CD4-positive, alpha-beta T cell treated with Interferon alpha-2 for 1 hour (primary cell): ENCODE measurements around the gene TMEM187.
A peak's percentile ranks its signal among the peaks of the same experiment; 100 is the strongest.

Experiments
- DNase-seq, 2 donors: peaks; one replicate each; pipeline ENCODE4 v3.0.0-alpha.2; 2020 to 2022

The TMEM187 gene

DNA sequence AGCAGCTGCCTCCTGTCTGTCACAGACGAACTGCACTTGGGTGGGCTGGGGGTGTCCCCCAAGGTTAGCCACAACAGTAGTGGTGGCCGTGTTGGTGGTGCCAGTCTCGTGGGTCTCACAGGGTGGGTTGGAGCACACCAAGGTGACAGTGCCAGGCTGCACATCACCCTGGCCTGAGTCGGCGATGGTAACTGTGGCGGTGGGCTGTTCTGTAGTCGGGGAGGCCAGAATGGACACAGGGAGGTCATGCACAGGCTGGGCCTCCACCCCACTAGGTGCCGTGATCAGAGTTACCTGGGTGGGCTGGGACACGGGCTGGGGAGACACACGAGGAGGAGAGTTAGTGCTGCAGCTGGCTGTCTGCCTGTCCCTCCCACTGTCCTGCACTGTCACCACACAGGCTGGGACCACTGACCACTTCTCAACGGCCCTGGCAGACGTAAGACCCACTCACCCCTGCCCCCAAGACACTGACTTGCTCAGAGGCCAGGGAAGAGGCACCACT lies 17.3 kb upstream of the TMEM187 start:
- no peak for DNase-seq

DNA sequence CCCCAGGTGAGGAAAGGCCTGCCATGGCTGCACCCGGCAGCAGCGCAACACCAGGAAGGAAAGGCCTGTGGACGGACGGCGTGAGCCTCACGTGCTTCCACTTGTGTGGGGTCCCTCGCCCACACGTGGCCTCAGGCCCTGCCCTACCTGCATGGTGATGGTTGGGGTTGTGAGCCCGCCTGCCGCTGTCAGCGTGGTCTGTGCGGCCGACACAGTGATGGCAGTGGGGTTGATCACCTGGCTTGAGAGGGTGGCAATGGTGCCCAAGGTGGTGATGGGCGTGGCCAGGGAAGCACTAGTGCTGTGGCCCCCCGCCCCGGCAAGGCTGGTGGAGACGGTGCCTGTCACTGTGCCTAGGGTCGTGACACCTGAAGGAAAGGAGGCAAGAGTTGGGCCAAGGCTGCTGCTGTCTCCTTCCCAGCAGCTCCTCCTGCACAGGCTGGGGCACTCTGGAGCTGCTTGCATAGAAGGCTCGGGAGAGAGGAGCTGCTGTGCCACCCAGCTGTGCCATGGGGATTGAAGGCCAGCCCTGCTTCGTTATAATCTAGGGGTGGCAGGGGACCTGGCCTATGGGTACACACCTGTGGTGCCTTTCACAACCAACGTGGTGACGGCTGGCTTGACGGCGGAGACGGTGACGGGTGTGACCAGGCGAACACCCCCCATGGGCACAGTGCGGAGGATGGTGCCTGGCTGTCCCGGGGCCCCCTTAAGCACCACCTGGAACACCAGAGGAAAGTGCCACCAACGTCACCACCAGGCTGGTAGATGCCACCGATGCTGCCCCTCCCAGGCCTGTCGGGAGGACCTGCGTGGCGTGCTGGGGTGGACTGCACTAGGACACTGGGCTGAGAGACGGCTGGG lies 16.3 kb upstream of the TMEM187 start:
- DNase-seq, result no peak

DNA sequence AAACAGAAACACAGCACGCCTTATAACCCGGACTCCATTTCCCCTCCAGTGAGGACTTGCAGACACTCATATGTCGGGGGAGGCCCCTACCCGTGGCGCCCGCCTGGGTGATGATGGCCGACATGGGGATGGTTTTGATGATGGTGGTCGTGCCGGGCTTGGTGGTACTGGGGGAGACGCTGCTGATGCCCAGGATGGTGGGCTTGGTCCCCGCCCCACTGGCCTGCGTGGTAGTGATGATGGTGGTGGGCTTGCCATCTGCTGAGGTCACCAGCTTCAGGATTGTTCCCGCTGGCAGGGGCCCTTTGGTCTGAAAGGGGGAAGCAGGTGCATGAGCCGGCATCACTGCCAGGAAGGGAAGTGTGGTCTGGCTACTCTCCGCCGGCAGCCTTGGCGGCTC lies 15.3 kb upstream of the TMEM187 start:
- DNase-seq, result no peak

DNA sequence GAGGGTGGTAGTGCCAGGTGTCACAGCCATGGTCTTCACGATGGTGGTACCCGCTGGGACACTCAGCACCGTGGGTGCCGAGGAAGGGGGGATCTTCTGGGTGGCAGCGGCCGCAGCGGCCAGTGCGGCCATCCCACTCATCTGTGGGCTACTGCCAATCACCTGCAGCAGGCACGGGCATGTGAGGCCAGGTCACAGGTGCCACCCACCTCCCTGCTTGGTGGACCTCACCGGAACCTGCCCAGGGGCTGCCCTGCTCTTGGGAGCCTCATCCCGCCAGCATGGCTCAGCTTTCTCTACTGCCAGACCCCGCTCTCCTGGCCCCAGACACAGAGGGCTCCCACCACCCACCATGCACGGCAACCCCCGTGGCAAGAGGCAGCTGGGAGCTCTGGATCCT lies 13.9 kb upstream of the TMEM187 start:
- no peak for DNase-seq

DNA sequence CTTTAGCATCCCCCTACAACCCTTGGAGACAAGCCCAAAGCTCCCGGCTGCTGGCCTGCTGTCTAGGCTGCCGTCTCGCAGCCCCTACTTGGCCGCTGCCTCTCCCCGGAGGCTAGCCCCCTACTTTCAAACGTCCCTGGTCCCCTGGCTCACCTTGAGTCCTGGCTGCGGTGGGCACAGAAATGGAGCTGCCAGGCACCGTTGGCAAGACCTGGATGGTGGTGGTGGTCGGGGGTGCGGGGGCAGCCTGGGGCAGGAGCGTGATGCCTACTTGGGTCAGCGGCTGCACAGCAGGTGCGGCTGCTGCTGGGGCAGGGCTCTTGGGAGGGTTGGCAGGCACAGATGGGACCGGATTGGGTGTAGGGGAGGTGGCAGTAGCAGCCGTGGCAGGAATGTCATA lies 12.9 kb upstream of the TMEM187 start:
- DNase-seq, result no peak

DNA sequence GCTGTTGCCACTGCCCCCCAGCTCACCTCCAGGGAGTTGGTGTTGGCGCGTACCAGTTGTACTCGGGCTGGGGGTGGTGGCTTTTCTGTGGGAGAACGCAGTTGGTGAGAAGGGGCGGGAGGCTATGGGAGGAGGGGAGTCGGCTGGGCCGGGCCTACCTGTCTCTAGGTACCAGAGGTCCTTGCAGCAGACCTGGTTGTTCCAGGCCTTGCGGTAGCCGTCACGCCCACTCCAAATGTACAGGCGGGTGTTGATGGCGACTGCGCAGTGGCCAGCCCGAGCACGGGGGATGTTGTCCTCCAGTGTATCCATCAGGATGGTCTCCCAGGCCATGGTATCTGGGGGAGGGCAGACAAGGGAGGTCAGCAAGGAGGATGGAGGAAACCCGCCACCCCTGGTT lies 12.5 kb upstream of the TMEM187 start:
- DNase-seq, result no peak

DNA sequence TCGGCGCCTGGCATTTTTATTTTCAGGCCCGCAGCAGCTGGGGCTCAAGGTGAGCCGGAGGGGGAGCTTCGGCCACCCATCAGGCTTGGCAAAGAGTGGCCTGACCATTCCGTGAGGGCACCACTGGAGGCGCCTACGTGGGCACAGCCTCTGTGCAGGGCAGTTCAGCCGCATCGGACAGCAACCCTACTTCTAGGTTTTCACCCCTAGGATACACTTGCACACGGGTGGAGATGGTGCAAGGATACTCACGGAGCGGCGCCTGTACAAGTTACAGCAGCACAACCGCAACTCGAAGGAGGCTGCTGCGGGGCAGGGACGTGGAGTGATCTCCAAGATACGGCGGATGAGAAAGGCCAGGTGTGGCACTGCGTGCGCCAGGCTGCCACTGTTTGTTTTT lies 11.8 kb upstream of the TMEM187 start:
- no peak for DNase-seq

DNA sequence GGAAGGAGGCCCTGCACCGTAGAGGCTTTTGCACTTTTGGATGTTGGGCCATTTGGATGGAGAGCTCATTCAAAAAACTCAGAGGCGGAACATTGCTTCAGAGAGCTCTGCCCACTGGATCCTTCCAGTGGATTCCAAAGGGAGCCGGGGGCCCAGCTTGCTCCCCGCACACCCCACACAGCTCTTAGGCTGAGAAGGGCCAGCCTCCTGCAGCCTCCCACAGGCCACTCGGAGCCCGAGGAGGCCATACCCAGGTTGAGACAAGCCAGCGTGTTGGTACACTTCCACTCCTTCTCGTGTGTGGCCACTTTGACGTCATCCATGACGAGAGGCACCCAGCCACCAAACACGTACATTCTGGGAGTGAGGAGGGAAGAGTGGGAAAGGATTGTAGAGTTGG lies 11.3 kb upstream of the TMEM187 start:
- DNase-seq, result no peak

DNA sequence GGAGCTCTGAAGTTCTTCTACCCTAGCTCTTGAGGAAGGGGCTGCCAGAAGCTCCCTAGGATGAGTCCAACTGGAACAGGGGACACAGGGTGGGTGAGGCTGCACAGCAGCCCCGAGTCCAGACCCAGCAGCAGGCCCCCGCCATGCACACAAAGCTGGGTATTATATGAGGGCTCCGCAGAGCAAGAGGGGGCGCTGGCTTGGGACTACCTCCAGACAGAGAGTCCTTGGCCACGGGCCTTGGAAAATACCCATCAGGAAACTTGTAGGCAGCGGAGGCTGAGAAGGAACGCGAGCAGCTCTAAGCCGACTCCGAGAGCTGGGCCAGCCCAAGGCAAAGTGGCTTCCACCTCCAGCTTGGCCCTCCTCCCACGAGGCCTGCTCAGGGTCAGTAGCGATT lies 9.0 kb upstream of the TMEM187 start:
- no peak for DNase-seq

DNA sequence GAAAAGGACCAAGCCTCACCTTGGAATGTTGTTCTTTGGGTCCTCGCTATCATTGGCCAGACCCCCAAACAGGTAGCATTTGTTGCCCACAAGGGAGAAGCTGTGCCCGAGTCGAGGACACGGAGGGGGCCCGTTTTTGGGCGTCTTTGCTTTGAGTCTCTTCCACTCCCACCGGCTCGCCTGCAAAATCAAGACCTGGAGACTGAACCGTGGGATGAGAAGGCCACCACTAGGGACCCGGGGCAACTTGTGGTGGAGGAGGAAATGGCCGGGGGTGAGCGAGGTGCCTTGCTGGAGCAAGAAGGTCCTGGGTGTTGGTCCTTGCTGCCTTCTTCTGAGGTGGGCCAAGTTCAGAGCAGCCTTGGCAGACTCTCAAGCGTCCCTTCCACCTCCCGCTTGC lies 8.4 kb upstream of the TMEM187 start:
- DNase-seq, result no peak

DNA sequence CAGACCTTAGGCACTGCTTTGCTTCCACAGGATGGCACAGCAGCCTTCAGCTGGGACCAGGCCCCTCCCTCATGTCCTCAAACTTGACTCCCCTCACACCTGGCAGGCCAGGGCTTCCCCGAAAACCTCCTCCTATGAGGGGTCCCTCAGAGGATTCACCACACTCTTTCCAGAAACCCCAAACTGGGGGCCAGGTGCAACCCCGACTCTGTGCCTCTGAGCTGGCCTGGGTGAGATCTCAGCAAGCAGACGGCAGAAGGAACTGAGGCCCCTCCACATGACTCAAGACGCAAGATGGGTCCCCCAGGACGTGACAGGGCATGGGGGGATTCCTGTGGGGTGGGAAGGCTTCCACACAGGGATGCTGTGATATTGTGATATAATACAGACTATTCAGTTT lies 7.1 kb upstream of the TMEM187 start:
- no peak for DNase-seq

DNA sequence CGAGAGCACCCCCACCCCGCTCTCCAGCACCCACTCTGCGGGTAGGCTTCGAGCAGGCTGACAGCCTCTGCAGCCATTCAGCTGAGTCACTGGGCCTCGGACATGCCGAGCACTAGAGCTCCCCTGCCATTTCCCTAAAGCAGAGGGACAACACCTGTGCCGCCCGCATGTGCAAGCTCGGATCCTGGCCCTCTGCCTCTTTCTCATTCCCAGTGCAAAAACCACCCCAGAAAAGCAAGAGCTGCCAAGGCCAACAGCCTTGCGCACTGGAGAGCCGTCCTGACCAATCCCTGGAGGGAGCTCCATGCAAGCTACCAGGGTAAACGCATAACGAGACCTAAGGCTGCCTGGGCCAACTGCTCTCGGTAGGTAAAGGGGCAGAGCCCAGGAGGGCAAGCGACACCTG lies 6.3 kb upstream of the TMEM187 start:
- DNase-seq, result no peak

DNA sequence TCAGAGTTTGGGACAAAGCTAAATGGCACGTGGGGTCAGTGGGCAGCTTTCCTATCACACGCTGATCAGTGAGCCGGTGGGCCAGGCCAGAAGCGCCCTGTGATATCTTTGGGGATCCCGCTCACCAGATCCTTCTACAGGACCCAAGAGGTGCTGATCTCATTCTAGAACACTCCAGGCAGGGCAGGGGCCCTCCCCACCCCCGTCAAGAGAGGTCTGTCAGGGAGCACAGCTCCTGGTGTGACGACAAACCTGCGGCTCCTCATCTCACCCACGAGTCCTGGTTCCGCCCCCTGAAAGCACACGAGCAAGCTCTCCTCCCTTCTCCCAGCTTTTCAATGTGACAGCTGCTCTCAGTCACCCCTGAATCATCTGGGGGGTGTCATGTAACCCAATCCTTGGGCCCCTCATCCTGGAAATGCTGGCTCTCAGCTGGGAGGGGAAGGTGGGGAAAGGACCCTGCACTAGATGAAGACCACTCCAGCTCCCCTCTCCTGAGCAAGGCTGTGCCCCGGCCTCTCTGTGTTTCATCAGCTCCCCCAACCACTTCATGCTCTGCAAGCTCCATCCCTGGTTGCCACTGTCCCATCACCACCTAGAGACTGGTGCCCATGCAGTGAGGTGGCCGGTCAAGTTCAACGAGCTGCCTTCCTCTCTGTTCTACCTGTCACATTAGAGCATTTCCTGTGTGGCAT lies 5.6 kb upstream of the TMEM187 start:
- DNase-seq, result peak; percentile 56 to 65

DNA sequence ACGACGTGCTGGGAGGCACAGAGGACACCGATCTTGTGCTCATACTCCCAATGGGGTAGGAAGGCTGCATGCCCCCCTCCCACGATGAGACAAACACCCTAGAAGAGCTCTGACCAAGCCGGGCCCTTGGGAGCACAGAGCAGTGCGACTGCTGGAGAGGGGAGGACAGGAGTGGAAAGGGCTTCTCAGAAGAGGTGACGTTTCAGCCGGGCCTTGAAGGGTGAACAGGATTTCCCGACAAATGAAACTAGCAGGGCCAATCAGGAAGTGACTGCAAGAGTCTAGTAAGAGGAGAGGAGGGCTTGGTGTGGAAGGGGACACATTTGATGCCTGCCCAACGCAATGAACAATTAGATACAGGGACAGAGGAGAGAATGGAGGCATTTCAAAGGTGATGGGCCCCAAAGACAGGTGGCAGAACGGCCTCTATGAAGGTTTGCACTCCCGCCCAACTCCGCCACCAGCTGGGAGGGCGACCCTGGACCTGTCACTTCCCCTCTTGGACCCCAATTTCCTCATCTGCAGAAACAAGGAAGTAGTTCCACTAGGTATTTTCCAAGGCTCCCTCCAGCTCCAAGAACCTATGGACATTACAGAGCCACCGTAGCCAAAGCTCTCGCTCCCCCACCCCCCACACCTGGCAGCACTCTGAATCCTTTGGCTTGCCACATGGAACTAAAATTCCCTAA lies 4.9 kb upstream of the TMEM187 start:
- DNase-seq, result peak; percentile 80 to 86

DNA sequence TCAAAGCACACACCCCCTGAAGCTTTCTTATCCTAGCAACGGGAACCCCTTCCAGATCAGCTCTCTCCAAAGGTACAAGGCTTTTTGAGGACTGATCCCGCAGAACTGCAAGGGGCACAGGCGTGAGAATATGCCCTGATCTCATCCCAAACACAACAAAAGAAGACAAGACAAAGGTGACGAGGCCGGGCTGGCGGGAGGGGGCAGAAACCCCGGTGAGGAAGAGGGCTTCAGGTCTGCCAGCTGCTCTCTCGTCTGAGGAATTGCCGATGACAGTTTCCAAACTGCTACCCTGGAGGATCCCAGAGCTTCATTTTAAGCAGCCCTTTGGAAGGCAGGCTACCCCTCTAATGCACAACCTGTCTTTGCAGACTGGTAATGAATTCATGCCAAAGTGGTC lies 4.3 kb upstream of the TMEM187 start:
- no peak for DNase-seq

DNA sequence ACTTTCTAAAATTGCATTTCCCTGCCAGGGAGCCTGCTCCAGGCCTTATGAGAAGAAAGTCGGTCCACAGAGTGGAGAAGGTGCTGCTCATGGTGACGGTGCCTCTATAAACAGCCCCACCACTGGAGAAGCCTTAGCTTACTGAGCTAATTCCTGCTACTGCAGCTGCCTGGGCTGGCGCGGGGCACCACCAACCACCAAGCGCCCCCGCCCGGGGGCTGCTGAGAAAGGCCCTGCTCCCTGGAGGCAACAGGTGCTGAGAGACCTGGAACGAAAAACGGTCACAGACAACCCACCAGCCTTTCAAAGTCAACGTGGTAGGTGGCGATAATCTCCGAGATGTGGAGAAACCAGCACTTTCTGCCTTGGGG lies 3.8 kb upstream of the TMEM187 start:
- DNase-seq, result peak; percentile 60 to 64

DNA sequence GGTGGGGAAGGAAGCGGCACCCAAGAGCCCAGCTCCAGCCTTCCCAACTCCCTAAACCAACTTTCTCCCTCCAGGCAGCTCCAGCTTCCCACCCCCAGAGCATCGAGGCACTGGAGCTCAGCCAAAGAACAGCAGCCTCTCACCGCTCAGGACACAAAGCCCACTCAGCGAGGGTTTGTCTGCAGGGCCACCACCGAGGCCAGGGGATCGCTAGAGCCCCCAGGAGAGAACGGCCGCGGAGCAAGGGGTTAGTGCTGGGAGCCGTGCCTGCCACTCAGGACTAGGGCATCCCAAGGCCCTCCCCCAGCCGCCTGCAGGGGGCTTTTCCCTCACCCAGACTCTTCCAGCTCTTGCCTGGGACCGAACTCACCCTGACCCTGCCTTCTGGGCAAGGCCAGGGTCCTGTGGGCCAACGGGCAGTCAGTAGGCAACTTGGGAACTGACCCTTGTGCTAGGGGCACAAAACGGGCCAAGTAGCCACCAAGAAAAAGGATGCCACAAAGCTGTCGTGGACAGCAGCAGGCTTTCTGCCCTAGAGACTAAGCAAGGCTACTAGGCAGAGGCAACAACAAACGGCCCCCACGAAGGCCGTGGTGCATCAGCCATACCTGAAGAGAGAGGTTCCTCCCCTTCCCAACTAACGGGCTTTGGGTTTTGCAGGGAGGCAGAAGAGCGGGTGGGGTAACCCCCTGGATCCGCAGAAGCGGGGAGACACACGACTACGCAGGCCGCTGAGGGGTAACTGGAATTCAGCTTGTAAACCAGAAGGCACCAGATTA lies 3.2 kb upstream of the TMEM187 start:
- DNase-seq, result no peak

DNA sequence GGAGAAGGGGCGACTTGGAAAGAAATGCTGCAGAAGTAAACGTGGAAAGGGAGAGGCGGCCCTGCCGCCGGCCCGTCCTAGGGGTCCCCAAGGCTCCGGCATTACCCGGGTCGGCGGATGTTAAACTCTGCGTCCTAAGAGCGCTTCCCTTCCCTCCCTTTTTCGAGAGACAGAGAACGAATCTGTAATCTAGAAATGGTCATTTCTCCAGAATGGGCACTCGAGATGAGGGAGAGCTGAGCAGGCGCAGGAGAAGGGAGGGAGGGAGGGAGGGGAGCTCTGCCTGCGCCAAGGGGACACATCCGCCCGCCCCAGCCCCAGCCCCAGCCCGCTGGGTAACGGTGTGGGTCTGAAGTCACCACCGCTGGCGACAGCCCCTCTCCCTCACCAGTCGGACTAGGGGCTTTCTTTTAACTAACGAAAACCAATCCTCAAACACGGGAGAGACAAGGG lies 2.6 kb upstream of the TMEM187 start:
- no peak for DNase-seq

DNA sequence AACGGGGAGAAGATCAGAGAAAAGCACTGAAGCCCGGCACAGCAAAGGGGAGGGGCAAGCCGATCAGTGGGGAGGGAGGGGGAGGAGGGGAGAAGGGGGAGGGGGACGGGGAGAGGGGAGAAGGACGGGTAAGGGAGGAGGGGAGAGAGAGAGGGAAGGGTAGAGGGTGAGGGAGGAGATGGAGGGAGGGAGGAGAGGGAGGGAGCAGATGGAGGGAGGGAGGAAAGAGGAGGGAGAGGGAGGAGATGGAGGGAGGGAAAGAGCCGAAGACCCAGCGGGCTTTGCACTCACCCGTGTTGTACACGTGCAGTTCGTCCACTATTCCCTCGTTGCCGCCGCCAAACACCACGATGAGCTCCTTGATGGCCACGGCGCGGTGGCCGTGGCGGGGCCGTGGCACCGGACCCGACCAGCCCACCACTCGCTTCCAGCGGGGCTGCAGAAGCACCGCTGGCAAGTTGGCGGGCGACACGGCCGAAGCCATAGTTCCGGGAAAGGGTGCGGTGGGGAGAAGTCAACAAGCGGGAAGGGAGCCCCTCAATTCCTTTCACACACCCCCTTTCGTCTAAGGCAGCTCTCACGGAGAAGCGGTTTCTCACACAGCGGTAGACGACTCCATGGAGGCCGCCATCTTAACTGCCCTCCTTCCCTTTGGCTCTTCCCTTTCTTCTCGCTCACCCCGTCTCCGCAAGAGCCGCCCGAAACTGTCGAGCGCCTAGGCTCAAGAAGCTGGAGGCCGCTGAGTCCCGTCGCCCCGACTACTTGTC lies 2.0 kb upstream of the TMEM187 start:
- DNase-seq, result peak; percentile 36 to 60

DNA sequence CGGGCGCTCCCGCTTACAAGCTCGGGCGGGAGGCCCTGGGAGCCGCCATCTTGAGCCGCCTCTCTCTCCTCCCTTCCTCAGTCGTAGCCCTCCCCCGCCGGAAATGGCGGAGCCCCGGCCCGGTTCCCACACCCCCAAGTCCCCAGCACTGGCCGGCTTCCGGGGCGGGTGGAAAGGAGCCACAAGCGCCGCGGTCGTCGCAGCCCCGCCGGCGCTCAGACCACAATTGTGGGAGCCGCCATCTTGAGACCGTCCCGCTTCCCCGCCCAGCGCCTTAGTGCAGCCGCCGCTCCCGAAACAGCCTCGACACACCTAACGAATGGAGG lies 1.5 kb upstream of the TMEM187 start:
- peak; percentile 91 to 93 for DNase-seq

DNA sequence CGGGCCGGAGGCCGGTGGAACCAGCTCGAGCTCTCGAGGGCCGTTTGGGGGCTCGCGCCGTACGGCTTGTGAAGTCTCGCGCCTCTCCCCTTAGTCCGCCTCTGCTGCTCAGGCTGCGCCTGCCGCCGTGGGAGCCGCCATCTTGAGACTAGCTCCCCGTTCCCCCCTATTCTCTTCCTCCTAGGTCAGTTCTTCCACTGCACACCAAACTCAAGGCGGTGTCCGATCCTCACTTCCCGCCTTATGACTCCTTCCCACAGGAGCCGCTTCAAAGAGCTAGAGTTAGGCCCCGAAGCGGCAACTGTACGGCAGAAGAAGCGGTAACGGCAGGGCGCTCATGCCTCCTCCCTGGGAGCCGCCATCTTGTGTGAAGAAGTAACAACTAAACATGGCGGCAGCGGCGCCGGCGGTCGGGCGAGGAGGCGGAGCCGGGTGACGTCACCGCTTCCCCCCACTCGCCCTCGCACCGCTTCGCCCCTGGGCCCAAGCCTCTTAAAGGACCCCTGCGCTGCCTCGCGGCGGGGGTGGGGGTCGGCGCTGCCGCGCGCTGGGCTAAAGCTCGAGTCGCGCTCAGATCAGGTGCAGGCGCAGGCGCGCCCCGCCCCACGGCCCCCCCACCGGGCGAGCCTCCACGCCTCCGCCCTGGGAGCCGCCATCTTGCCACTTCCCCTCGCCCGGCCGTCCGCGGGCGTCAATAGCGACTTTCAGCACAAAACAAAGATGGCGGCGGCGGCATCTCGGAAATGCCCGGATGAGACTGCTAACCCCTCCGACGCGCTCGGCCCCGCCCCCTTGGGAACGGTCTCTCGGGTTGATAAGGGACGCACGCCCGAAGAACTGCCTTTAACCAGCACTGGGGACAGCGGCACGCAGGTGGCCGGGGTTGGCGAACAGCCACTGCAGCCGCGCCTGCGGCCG lies 845 bp upstream of the TMEM187 start, which contains the start of gene HCFC1:
HCFC1 (minus strand) TSS at position 369 of the 918 bp plus-strand sequence. CDS start 978 bp downstream, outside the sequence.
- peak; percentile 93 to 94 for DNase-seq
